Measurements from ENCODE around the gene PDX1.

The PDX1 gene

DNA sequence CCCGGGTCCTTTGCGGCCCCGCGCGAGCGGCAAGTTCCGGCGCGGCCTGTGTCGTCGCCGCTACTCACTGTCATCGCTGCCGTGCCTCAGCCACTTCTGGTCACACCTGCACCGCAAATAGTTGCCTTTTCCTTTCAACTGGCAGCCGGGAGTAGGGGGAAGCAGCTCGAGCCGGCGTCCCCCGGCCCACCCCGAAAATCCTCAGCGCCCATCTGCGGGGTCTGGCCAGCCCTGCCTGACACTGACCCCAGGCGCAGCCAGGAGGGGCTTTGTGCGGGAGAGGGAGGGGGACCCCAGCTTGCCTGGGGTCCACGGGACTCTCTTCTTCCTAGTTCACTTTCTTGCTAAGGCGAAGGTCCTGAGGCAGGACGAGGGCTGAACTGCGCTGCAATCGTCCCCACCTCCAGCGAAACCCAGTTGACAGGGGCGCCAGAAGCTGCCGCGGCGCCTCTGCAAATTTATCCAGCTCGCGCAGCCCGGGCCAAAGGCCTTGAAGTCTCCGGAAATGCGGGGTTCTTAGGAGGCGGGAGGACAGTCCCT, 1.7 kb downstream of the PDX1 start (continued):
- TF ChIP-seq TSHZ2 (CRISPR knock-in tag; IDR thresholded peaks at IDR 0.05) (no peak), CSDC2 (CRISPR knock-in tag; IDR thresholded peaks at IDR 0.05) (no peak)

DNA sequence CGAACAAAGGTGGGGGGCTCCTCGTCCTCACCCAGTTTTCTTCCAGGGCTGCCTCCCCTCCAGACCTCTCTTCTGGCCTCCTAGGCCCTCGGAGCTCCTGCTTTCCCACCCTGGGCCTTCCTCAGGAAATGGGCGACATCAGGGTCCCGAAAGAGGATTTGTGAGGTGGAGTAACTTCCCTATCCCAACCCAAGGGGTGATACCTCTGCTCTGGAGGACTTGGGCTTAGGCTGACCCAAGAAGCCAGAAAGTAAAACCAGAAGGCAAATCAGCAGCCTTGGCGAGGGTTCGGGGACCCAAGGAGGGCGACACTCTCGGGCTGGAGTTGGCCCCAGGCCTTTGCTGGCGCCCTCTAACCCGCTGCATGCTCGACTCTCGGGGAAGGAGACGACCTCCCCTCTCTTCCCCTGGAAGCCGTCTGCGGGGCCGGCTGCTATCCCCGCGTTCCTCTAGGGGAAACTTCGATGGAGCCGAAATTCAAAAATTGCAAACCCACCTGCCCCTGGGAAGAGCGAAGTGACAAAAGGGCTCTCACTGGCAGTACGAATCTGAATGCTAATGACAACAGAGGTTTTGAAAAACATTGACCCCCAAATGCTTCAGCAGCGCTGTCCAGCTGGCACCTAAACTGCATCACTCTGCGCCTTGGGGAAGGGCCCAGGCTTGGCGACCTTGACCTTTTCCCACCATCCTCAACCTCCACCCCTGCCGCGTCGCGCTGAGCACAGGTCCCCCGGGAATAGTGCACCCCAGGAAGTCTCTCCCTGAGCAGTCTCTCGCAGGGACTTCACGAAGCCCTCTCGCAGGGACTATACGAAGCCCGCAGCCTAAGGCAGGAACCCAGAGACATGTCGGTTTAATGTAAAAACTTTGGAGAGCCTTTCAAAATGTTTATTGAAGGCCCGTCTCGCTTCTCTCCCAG, 2.4 kb downstream of the PDX1 start:
- TF ChIP-seq ZNF70 (CRISPR knock-in tag; IDR thresholded peaks at IDR 0.05) (no peak), ZNF565 (CRISPR knock-in tag; conservative IDR thresholded peaks at IDR 0.05; ENCODE audit: low read depth) (no peak), SNAI2 (CRISPR knock-in tag; IDR thresholded peaks at IDR 0.05) (no peak), TSHZ2 (CRISPR knock-in tag; IDR thresholded peaks at IDR 0.05) (no peak), ISL1 (CRISPR knock-in tag; IDR thresholded peaks at IDR 0.05) (no peak), CSRNP3 (CRISPR knock-in tag; IDR thresholded peaks at IDR 0.05) (no peak), GLIS3 (CRISPR knock-in tag; IDR thresholded peaks at IDR 0.05) (no peak), TOX (CRISPR knock-in tag; IDR thresholded peaks at IDR 0.05; ENCODE audit: borderline replicate concordance) (no peak), BACH2 (CRISPR knock-in tag; IDR thresholded peaks at IDR 0.05; ENCODE audit: borderline replicate concordance) (no peak), PPARA (CRISPR knock-in tag; IDR thresholded peaks at IDR 0.05; ENCODE audit: borderline replicate concordance) (no peak), ESRRG (CRISPR knock-in tag; IDR thresholded peaks at IDR 0.05) (no peak)
- TF ChIP-seq, protein P1, sequence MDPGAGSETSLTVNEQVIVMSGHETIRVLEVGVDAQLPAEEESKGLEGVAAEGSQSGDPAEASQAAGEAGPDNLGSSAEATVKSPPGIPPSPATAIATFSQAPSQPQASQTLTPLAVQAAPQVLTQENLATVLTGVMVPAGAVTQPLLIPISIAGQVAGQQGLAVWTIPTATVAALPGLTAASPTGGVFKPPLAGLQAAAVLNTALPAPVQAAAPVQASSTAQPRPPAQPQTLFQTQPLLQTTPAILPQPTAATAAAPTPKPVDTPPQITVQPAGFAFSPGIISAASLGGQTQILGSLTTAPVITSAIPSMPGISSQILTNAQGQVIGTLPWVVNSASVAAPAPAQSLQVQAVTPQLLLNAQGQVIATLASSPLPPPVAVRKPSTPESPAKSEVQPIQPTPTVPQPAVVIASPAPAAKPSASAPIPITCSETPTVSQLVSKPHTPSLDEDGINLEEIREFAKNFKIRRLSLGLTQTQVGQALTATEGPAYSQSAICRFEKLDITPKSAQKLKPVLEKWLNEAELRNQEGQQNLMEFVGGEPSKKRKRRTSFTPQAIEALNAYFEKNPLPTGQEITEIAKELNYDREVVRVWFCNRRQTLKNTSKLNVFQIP (CRISPR knock-in tag; IDR thresholded peaks at IDR 0.05; ENCODE audit: borderline replicate concordance, low read depth), result no peak
- TF ChIP-seq, protein P2, sequence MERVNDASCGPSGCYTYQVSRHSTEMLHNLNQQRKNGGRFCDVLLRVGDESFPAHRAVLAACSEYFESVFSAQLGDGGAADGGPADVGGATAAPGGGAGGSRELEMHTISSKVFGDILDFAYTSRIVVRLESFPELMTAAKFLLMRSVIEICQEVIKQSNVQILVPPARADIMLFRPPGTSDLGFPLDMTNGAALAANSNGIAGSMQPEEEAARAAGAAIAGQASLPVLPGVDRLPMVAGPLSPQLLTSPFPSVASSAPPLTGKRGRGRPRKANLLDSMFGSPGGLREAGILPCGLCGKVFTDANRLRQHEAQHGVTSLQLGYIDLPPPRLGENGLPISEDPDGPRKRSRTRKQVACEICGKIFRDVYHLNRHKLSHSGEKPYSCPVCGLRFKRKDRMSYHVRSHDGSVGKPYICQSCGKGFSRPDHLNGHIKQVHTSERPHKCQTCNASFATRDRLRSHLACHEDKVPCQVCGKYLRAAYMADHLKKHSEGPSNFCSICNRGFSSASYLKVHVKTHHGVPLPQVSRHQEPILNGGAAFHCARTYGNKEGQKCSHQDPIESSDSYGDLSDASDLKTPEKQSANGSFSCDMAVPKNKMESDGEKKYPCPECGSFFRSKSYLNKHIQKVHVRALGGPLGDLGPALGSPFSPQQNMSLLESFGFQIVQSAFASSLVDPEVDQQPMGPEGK (CRISPR knock-in tag; IDR thresholded peaks at IDR 0.05; ENCODE audit: borderline replicate concordance), result no peak
- ATAC-seq, result no peak

GRCh38 chr13:27922883-27923612, 3.2 kb downstream of the PDX1 start:
- TF ChIP-seq ZFP30 (CRISPR knock-in tag; IDR thresholded peaks at IDR 0.05) (no peak), TSHZ2 (CRISPR knock-in tag; IDR thresholded peaks at IDR 0.05) (no peak), OSR1 (CRISPR knock-in tag; IDR thresholded peaks at IDR 0.05) (no peak)
- TF ChIP-seq, protein P3, sequence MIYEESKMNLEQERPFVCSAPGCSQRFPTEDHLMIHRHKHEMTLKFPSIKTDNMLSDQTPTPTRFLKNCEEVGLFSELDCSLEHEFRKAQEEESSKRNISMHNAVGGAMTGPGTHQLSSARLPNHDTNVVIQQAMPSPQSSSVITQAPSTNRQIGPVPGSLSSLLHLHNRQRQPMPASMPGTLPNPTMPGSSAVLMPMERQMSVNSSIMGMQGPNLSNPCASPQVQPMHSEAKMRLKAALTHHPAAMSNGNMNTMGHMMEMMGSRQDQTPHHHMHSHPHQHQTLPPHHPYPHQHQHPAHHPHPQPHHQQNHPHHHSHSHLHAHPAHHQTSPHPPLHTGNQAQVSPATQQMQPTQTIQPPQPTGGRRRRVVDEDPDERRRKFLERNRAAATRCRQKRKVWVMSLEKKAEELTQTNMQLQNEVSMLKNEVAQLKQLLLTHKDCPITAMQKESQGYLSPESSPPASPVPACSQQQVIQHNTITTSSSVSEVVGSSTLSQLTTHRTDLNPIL (CRISPR knock-in tag; IDR thresholded peaks at IDR 0.05; ENCODE audit: low read depth), result no peak
- TF ChIP-seq, protein P2 (CRISPR knock-in tag; IDR thresholded peaks at IDR 0.05; ENCODE audit: borderline replicate concordance), result no peak
- ATAC-seq, result no peak

All from SK-N-SH treated with all-trans-retinoic acid at 6 μM for 48 hours (cell line).